ENCODE results near the gene GRB10. TPM values are rescaled to one million over a fixed set of nuclear protein-coding genes. Genes with fewer than 3 reads are reported as not detected.
A peak's percentile ranks its signal among the peaks of the same experiment; 100 is the strongest.

GRB10 gene
- total and polyA plus RNA-seq, 3 donors from 2014 or later, result 54.0 to 81.9 (median 57.7) TPM

DNA sequence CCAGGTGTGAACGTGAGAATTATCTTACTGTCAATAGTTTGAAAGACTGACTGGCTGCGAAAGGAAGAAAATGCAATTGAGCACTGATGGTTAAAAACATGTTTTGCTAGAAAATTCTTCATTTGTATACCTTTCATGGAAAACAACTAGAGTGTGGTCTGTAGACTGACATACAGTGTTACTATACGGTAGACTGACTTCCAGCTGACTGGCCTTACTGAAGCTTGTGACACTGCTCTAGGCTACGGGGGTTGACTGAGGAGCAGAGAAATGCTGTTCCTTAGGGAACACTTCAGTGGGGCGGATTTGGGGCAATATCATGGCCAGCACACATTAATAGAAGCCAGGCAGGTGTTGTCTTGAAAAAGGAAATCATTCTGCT is 191.6 kb downstream of the GRB10 start:
- no peak overlapping the region for H3K27ac ChIP-seq
- no peaks in the 10 kb centered on the region for H3K36me3 ChIP-seq (ENCODE audit: low read depth, missing control alignments)
- no peak overlapping the region for H3K4me3 ChIP-seq
- peaks cover 6% of the 10 kb centered on the region for H3K4me1 ChIP-seq
- no peaks in the 10 kb centered on the region for H3K27me3 ChIP-seq
- no peak for DNase-seq
- H3K9me3 ChIP-seq, result no peaks in the 10 kb centered on the region
- intact Hi-C loops (cut with DNase I; ENCODE audit: low total_unique reads), result no loop called here
- 89 to 94% methylated on average over 5 of the region's 5 CpGs for WGBS, 2 donors
- TF ChIP-seq, protein P1, sequence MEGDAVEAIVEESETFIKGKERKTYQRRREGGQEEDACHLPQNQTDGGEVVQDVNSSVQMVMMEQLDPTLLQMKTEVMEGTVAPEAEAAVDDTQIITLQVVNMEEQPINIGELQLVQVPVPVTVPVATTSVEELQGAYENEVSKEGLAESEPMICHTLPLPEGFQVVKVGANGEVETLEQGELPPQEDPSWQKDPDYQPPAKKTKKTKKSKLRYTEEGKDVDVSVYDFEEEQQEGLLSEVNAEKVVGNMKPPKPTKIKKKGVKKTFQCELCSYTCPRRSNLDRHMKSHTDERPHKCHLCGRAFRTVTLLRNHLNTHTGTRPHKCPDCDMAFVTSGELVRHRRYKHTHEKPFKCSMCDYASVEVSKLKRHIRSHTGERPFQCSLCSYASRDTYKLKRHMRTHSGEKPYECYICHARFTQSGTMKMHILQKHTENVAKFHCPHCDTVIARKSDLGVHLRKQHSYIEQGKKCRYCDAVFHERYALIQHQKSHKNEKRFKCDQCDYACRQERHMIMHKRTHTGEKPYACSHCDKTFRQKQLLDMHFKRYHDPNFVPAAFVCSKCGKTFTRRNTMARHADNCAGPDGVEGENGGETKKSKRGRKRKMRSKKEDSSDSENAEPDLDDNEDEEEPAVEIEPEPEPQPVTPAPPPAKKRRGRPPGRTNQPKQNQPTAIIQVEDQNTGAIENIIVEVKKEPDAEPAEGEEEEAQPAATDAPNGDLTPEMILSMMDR (IDR thresholded peaks at IDR 0.05), result no peak
- no peak for TF ChIP-seq POLR2A (IDR thresholded peaks at IDR 0.05)

DNA sequence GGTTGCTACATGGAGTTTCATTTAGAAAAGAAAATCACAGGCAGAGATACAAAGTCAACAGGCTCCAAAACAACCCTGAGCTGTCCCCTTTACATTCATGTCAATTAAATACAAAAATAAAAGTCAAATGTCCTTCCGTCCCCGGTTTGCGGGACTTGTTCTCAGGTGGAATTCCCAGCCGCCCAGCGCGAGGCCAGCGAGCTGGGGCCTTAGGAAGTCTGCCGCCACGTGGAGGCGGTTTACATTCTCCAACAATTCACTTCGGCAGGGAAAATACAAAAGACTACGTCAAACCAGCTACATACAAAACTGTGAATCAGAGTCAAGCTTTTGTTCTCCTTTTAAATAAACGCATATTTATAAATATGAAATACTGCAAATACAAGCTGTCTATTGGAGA is 192.2 kb downstream of the GRB10 start:
- TF ChIP-seq, protein P1 (IDR thresholded peaks at IDR 0.05), result no peak
- TF ChIP-seq POLR2A (IDR thresholded peaks at IDR 0.05), result no peak
- Histone ChIP-seq H3K4me1 (peaks cover 6% of the 10 kb centered on the region), H3K9me3 (no peaks in the 10 kb centered on the region), H3K4me3 (no peak overlapping the region), H3K36me3 (ENCODE audit: low read depth, missing control alignments) (no peaks in the 10 kb centered on the region), H3K27me3 (no peaks in the 10 kb centered on the region), H3K27ac (no peak overlapping the region)
- WGBS, 2 donors, result 93 to 95% methylated on average over 13 of the region's 13 CpGs
- DNase-seq, result no peak
- intact Hi-C loops (cut with DNase I; ENCODE audit: low total_unique reads), result no loop called here

GRCh38 chr7:50589364-50589763 is 193.3 kb downstream of the GRB10 start:
- intact Hi-C loops (cut with DNase I; ENCODE audit: low total_unique reads), result no loop called here
- H3K4me1 ChIP-seq, result no peaks in the 10 kb centered on the region
- TF ChIP-seq POLR2A (IDR thresholded peaks at IDR 0.05), result no peak
- TF ChIP-seq, protein P1 (IDR thresholded peaks at IDR 0.05), result no peak
- DNase-seq, result no peak
- H3K27me3 ChIP-seq, result no peaks in the 10 kb centered on the region
- H3K36me3 ChIP-seq (ENCODE audit: low read depth, missing control alignments), result no peaks in the 10 kb centered on the region
- WGBS, 2 donors, result 88 to 92% methylated on average over 2 of the region's 2 CpGs
- H3K9me3 ChIP-seq, result no peaks in the 10 kb centered on the region
- no peak overlapping the region for H3K27ac ChIP-seq
- no peak overlapping the region for H3K4me3 ChIP-seq

GRCh38 chr7:50588937-50589336 is 193.8 kb downstream of the GRB10 start:
- H3K27me3 ChIP-seq, result no peaks in the 10 kb centered on the region
- no peaks in the 10 kb centered on the region for H3K9me3 ChIP-seq
- H3K36me3 ChIP-seq (ENCODE audit: low read depth, missing control alignments), result no peaks in the 10 kb centered on the region
- DNase-seq, result no peak
- H3K4me3 ChIP-seq, result no peak overlapping the region
- H3K4me1 ChIP-seq, result no peaks in the 10 kb centered on the region
- TF ChIP-seq, protein P1 (IDR thresholded peaks at IDR 0.05), result no peak
- no peak for TF ChIP-seq POLR2A (IDR thresholded peaks at IDR 0.05)
- intact Hi-C loops (cut with DNase I; ENCODE audit: low total_unique reads), result no loop called here
- no peak overlapping the region for H3K27ac ChIP-seq
- 89 to 94% methylated on average over 7 to 8 of the region's 8 CpGs for WGBS, 2 donors

- TF ChIP-seq, protein P1 (IDR thresholded peaks at IDR 0.05), result no peak
- TF ChIP-seq POLR2A (IDR thresholded peaks at IDR 0.05), result no peak
- intact Hi-C loops (cut with DNase I; ENCODE audit: low total_unique reads), result no loop called here
- Histone ChIP-seq H3K36me3 (ENCODE audit: low read depth, missing control alignments) (no peaks in the 10 kb centered on the region), H3K4me1 (no peaks in the 10 kb centered on the region), H3K27ac (no peak overlapping the region), H3K4me3 (no peak overlapping the region), H3K27me3 (no peaks in the 10 kb centered on the region), H3K9me3 (no peaks in the 10 kb centered on the region)
- peak; percentile 27 for DNase-seq
- 50 to 64% methylated on average over 6 of the region's 6 CpGs for WGBS, 2 donors
These were observed 195.0 kb downstream of the GRB10 start for GRCh38 chr7:50587737-50588136.

All from testis (tissue), 3 donors.